ENCODE results near the gene TEC.

DNA sequence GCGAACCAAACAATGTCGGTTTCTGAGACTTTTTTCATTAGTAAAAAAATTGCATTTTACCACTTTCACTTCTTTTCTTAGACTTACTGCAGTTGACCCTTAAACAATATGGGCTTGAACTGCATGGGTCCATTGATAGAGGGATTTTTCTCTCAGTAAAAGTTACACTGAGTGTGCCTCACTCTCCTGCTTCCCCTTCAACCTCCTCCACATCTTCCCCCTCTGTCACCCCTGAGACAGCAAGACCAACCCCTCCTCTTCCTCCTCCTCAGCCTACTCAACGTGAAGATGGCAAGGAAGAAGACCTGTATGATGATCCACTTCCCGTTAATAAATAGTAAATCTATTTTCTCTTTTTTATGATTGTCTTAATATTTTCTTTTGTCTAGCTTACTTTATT lies 43.4 kb downstream of the TEC start:
- TF ChIP-seq CTCF (conservative IDR thresholded peaks at IDR 0.05), result no peak
- no peak for TF ChIP-seq ZFX (IDR thresholded peaks at IDR 0.05)

Data from C4-2B (cell line).